ENCODE measurements around the gene MLPH.
"Not testable (repeated sequence)": the region's sequence is repeated elsewhere in the genome, so short reads cannot be mapped to it uniquely, and the experiment has no call there.

Gene MLPH

DNA sequence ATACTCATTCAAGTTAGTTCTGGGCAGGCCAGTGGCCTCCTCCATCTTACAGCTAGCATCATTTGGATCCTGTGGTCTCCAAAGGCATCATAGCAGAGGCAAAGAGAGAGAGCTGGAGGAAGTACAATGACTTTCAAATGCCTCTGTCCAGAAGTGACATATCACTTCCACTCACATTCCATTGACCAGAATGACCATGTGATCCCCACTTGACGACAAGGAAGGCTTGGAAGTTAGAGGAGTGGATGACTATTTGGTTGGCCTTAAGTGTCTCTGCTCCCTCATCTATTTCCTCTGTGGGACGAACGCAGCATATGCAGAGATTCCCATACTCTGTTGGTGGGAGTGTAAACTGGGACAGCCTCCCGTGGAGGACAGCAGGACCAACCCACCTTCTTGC lies 27.8 kb upstream of the MLPH start:
- DNase-seq: no peak

DNA sequence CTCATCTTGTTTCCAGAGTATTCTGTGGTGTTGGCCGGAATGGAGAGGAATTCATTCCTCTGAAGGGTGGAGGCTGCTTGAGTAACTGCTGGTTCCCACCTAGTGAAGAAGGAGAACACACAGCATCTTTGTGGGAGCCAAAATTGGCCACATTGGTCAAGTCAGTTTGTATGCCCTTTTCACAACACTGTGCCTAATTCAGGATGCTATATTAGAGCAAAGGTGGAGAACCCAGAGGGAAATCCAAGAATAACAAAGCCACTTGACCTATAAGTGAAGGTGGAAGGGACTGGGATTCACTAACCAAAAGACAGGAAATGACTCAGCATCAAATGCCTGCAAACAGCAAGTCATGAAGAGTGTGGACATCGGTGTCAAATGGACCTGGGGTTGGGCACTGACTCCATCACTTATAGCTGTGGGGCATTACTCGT lies 27.3 kb upstream of the MLPH start:
- no peak for DNase-seq

DNA sequence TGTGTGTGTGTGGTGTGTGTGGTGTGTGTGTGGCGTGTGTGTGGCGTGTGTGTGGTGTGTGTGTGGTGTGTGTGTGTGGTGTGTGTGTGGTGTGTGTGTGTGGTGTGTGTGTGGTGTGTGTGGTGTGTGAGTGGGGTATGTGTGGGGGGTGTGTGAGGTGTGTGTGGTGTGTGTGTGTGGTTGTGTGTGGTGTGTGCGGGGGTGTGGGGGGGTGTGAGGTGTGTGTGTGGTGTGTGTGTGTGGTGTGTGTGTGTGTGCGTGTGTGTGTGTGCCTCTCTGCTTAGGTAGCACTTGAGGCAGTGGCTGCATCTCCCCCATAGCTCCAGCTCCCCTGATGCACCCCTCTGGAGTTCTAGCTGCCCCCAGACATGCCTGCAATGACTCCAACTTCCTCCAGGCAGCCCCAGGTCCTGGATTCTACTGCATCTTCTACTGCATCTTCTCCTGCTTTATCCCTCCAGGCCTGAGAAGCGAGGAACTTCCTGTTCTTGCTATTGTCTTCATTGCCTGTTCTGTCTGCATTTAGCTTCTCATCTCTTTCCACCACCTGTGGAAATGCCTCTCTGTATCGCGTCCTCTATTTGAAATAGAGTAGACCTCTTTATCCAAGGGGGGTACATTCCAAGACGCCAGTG lies 22.2 kb upstream of the MLPH start:
- no peak for DNase-seq

DNA sequence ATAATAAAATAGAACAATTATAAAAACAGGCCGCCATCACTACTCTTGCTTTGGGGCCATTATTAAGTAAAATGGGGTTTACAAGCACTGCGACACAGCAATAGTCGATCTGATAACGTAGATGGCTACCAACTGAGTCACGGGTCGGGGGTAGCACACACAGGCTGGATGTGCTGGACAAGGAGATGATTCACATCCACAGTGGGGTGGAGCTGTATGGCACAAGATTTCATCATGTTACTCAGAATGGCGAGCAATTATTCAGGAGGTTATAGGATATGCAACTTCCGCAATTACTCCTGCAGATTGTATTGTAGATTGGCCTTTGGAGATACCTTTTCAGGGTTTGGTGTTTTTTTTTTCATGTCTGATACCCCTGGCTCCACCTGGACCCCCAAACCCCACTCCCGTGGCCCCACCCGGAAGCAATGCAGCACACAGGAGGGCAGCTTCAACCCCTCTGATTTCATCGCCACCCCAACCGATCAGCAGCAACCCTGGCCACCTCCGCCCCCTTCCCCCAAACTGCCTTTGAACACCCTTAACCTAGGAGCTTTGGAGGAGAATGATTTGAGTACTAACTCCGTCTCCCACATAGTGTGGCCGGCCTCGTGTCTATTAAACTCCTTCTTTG lies 21.4 kb upstream of the MLPH start:
- DNase-seq: no peak

DNA sequence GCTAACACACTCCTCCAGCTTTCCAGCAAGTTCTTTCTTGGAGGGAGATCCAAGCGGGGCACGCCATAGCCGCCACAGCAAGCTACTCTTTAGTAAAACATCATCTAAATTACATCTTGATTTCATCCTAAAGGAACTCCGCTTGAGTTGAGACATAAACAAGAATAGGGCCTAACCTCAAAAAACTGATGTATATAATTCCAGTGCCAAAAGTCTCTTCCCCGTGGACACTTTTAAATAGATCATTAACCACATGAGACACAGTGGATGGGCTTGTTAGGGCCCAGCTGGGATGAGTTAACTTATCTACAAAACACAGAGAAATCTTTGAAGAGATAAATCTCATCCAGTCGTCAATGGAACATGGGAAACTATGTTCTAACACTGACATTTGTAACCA lies 20.8 kb upstream of the MLPH start:
- no peak for DNase-seq

DNA sequence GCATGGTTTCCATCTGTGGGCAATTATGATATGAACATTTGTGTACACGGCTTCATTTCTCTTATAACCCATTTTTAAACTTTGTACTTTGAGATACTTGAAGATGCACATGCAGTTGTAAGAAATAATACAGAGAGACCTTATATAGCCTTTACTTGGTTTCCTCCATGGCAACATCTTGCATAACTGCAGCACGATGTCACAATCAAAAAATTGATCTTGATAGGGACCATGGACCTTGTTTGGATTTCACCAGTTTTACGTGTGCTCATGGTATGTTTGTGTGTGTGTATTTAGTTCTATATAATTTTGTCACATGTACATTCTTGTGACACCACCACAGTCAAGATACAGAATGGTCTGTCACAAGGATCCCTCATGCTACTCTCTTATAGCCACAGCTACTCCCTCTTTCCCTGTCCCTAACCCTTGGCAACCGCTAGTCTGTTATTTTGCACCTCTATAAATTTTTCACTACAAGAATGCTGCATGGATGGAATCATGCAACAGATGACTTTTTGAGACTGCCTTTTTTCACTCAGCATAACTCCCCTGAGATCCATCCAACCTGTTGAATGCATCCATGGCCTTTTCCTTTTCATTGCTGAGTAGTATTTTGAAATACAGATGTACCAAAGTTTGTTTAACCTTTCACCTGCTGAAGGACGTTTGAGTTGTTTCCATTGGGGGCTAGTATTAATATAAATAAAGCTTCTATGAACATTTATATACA lies 19.4 kb upstream of the MLPH start:
- DNase-seq: no peak

DNA sequence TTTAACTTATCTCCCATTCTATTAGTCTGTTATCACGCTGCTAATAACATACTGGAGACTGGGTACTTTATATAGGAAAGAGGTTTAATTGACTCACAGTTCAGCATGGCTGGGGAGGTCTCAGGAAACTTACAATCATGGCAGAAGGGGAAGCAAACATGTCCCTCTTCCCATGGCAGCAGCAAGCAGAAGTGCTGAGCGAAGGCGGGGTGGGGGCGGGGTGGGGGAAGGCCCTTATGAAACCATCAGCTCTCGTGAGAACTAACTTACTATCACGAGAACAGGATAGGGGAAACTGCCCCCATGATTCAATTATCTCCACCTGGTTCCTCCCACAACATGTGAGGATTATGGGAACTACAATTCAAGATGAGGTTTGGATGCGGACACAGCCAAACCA lies 17.6 kb upstream of the MLPH start:
- DNase-seq: not testable (repeated sequence)

DNA sequence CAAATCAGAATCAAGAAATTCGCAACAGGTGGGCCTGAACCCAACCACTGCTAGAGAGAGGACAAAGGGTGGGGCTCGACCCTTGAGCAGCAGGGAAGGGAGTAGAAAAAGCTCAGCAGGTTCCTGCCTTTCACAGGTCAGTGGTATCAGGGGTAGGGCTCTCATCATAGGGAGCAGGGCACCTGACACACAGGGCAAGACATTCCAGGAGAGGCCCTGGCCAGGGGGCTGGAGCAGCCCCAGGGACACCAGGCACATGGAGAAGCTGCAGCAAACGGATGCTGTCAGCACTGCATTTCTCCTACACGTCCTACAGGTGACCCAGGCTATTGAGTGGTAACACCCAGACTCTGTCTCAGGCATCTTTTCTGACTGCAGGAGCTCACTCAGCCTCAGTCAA lies 17.2 kb upstream of the MLPH start:
- no peak for DNase-seq

DNA sequence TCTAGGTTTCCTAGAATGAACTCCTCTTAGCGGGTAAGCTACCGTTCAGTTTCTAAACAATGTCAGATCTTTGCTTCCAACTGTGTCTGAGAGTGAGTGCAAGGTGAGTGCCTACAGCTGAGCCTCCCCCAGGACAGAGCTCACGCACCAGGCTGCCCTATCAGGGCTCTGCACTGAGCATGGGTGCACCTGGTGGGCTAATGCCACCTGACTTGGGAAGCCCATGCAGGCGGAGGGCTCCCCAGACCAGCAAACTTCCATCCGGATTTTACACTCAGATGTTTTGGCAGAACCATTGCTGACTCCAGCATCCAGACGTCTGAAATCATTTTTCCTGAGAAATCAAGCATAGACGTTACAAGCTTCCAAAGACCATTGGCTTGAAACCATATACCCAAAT lies 16.1 kb upstream of the MLPH start:
- DNase-seq: no peak

DNA sequence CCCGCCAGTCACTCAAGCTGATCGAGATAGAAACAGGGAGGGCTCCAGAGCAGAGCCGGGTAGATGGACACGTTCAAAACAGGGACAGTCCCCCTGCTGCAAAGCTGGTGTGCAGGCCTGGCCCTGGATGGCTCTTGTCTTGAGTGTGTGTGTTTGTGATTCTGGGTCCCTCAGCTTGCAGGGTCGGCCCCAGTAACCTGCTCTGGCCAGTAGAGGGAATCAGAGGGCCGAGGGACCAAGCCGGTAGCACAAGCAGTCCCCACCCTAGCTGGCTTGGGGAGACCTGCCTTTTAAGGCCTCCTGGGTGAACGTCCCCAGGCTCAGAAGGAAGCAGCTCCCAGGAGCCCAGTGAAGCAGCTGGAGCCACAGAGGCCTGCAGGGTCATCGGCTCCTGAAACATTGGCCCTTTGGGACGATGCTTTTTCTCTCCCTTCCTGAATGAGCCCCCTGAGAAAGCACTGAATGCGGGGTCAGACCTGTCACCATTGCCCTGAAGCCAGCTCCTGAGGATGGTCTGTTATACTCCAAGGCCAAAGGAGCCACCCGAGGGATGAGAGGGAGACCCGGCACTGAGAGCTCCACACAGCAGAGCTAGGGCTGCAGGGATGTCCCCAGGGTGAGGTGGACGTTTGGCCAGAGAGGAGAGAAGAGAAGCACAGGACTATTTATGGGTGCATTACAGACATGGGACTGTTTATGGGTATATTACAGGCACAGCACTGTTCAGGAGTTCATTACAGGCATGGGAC lies 15.4 kb upstream of the MLPH start:
- peak; percentile 17 for DNase-seq

DNA sequence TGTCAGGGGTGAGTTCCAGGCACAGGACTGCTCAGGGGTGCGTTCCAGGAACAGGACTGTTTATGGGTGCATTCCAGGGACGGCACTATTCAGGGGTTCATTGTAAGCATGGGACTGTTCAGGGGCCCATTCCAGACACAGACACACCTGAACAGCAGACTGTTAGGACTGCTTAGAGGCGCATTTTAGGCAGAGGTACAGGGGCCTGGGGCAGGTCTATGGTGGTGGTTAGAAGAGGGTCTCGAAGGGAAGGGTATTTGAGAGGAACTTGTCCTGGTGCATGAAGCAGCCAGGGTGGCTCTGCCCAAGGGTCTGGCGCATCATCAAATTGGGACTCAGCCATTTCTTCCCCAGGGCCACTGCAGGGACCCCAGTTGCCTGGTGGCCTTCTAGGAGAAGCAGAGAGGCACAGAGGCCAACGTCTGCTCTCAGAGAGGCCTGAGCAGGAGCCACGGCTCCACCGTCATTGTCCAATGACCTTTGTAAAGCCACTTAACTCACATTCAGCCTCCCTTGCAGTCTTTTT lies 14.8 kb upstream of the MLPH start:
- DNase-seq: no peak

DNA sequence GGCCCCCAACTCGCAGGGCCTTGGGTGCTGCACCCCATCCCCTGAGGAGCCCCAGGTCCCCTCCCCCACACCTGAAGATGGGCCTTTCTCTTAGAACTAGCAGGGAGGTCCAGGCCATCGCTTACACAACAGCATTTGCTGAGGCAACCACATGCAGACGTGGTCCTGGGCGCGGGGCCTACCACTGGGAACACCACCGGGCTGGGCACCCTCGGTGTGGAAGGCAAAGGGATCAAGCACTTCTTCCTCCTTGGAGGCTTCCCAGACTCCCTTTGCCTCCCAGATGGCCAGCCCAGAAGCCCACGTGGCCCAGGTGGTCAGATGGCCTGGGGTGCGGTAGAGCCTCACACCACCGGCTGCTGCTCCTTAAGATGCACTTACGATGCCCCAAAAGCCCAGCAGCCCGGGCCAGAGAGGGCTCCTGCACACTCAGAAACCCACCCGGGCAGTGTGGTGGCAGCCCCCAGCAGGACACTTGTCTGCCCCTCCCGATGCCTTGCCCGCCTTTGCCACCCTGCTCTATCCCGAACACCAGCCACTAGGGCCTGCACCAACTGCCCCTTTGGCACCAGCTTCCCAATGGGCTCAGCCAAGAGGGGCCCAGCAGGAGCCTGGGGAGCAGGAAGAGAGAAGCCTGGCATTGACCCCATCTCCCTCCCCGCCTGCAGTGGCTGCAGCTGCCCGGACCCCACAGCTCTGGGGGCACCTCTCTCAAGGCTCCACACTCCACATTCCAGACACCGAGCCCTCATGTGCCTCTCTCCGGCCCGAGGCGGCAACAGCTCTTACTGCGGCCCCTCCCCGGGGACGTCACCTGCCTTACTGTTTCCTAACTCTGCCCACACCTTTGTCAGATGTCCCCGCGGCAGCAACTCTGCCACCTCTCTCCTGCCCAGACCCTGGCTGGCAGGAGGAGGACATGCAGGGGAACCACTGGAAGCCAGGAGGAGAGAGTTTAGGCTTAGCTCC lies 13.9 kb upstream of the MLPH start:
- no peak for DNase-seq

DNA sequence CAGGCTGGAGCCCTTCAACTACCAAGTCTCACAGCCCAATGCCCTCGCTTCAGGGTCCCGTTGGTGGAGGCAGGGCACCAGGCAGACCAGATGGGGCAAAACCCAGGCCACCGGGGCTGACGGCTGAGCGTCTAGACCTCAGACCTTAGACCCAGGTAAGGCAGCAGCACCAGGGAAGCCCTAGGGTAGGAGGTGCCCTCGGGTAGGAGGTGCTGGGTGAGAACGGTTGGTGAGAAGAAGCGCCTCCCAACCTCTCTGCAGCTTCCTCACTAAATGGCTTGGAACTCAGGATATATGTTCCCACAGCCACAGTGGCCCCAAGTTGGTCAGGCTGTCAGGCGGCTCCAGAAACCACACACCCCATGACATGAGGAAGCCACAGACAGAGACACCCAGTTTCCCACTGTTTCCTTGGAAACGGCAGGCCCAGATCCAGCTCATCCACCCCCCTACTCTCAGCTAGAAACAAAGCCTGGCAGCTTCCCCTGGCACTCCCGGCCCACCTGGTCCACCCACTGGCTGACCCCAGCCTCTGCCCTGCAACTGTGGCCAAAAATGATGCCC lies 13.1 kb upstream of the MLPH start:
- no peak for DNase-seq

DNA sequence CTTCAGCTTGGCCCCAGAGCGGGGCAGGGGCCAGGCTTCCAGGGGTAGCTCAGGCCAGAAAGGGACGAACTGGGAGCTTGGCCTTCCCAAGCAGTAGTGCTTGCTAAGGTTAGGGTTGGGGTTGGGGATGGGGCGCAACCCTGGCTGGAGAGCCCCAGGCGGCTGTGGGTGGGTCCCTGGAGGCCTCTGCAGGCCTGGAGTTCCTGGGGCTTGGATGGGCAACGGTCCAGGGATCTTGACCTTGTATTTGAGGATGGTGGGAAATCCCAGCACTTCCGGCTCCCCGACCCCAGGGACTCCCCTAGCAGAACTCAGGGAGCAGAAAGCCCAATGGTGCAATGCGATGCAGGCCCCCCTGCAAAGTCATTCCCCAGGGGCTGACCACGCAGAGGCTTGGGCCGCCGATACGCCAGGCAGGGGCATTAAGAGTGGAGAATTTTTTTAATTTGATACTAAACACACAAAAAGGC lies 12.6 kb upstream of the MLPH start:
- DNase-seq: no peak

DNA sequence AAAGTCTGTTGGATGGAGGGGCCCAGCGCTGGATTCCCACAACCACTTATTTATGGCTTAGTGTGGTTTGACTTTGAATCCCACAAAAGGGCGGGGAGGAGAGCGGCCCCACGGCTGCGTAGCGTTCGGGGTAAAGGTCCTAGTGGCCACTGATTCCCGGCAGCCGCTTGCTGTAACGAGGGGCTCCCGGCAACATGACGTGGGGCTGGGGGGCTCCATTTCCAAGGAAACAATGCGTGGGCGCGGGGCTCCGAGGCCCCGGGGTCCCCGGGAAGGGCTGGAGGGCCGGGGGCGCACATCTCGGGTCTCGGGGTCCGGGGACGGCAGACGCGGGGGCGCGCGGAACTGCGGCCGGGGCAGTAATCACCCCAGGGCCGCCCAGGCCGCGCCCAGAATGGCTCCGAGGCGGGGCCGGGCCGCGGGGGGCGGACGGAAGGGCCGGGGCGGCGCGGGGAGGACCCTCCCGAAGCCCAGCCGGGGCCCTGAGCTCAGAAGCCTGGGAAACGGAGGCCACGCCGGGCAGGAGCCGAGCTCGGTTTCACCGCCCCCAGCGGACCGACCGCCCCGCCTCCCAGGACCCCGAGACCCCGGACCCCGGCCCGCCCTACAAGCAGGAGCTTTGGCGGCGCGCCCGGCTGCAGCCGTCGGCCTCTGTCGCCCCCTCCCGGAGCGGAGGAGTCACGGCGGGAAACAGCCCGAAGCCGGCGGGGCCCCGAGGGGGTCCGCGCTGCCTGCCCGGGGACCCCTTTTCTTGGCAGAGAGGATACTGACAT lies 11.9 kb upstream of the MLPH start:
- no peak for DNase-seq

DNA sequence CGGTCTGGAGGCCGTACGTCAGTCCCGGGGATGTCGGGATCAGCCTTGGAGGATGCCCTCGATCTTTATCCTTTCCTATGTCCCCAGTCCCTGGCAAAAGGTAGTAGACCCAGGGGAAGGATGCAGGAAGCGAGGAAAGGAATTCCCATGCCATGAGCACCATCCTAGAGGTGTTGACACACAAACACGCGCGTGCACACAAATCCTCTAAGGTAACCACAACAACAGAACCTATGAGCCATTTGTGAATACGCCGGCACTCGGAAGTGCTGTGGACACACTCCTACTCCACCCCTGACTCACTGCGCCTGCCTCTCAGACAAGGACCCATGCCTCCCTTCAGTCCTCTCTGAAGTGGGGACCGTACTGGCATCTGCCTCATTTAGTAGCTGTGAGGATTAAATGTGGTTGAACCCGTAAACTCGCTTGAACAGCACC lies 11.3 kb upstream of the MLPH start:
- DNase-seq: peak; percentile 30

DNA sequence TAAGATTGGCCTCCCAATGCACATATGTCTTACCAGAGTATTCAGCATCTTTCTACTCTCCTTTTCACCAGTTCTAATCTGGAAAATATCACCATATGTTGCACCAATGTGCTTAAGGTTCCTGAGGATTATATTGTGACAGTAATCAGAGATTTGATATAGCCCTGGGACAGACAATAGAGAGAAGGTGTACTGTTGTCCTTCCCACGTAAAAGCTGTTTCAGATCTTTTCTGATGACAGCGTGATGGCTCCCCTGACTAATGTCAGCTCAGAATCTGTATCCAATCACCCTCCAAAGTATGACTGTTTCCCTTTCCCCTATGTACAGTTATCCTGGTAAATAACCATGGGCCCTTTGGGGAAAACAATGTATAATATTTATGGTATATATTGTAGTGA lies 9.0 kb upstream of the MLPH start:
- DNase-seq: no peak

DNA sequence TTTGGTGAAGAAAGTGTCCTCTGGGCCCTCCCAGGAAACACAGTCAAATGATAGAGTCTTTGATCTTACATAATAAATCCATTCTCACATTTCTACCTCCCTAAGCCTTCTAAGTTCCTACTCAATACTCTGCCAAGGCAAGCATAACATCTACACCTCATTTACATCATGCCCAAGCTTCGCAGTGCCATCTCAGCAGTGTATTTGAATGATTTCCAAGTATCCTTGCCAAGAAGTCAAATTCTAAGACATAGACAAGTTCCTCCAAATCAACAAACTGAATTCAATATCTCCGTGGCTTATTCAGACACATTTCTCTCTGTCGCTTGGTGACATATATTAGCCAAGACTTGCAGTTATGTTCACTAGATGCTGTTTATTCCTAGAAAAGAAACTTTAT lies 8.1 kb upstream of the MLPH start:
- DNase-seq: no peak

DNA sequence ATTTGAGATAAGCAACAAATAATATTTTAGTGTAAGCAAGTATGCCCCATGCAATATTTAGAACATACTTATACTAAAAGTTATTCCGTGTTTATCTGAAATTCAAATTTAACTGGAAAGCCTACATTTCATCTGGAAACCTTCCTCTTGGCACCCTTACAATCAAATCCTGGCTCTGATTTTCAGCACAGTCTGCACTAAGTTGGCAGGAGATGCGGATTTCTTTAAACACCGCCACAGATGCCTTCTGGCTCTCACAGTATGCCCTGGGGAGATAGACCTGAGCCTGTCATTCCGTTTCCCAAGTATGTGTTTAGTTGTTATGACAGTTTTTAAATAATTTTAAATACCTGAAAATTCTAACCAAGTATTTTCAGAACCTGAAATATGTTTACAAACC lies 7.3 kb upstream of the MLPH start:
- no peak for DNase-seq

DNA sequence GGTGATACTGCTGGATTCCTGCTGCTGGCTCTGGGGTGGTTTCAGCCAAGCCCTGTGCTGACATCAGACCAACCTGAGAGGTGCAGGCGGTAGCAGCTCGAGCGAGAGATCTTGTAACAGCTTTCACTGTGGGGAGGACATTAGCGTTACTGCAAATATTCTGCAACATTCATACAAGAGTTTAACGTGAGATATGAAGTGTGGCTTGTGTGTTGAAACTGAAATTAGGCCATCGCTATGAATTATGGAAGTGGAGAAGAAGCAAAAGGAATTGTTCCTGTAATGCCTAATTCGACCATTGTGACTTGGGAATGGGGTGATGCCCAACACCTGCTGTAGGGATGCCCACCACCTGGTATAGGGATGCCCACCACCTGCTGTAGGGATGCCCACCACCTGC lies 6.5 kb upstream of the MLPH start:
- DNase-seq: no peak

DNA sequence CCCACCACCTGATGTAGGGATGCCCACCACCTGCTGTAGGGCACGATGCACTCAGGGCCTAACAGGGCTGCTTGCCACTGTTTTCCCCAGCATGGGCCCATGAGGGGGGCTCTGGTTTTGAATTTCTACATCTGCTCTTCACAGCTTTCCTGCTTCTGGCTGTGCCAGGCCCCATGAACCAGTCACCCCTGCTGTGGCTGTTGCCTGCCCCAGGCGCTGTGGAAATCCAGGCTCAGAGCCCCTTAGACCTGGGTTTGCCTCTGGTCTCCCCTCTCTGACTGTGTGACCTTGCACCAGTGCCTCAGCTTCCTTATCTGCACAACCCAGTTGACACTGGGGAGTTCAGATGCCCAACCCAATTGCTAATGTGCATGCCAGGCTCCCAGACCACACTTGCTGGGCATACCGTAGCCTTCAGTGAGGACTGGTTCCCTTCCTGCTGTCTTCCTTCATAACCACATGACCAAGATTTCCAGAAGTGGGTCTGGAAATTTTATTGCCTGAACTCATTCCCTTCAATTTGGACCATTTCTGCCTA lies 6.0 kb upstream of the MLPH start:
- DNase-seq: no peak

All from SHP77 treated with DMSO at 0.1 percent for 48 hours (cell line).